Gastroesophageal sphincter (tissue), 3 donors: ENCODE results near the gene MEX3C.

ENCODE experiments used
- CTCF ChIP-seq, 4 experiments: fragments of 200-600 bp in 2 of 4; fragments of 450-650 bp in 2 of 4; sonication (generic) in 1 of 4; IDR thresholded peaks; one replicate each; pipeline ENCODE4 v1.5.1; 2017 to 2019; ENCODE audit warnings: antibody characterized with exemption in 4 of 4, mild to moderate bottlenecking in 2 of 4, moderate library complexity in 2 of 4
- POLR2A ChIP-seq, 2 donors: fragments of 450-650 bp; IDR thresholded peaks; one replicate each; pipeline ENCODE4 v1.6.1; 2017; ENCODE audit warnings: antibody characterized with exemption in 2 of 2, mild to moderate bottlenecking in 2 of 2, moderate library complexity in 1 of 2

DNA sequence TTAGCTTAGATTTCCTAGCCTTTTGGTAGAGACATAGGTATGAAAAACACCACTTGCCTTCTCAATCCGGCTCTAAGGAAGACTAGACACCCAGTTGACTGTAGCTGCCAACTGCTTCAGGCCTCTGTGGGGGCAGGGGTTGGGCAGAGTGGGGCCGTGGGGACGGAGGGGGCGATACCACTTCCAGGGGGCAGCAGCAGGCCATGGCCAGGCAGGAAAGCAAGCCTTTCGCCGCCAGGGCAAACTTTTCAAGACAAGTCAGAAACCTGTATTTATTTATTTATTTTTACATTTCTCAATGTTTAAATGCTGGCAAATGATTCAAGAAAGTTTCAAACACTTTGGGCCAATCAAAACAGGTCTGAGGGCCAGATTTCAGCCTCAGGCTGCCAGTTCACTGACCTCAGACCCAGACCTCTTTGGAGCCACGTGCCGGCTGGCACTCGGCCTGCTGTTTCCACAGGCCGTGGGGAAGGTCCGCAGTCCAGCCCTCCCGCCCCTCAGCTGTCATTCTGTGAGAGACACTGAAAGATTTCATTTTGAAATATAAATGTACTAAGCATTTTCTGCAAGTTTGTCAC is 63.8 kb downstream of the MEX3C start:
- no peak for TF ChIP-seq CTCF (IDR thresholded peaks at IDR 0.05)
- no peak for TF ChIP-seq POLR2A (IDR thresholded peaks at IDR 0.05)
